Thymus (tissue), 11 donors: Measurements from ENCODE around the gene TIGIT. TPM values are rescaled to one million over a fixed set of nuclear protein-coding genes. Genes with fewer than 3 reads are reported as not detected.

Experiments
- DNase-seq, 9 donors: peaks; one replicate each; pipeline ENCODE4 v3.0.0-alpha.2; 2013; ENCODE audit warnings: low spot score in 9 of 9, low read depth in 6 of 9, missing footprints in 1 of 9
- H3K27ac ChIP-seq, 2 donors: one replicate each; pipeline ENCODE4 v1.5.1; 2013; ENCODE audit warnings: control low read depth in 1 of 2, low read depth in 1 of 2, low read length in 1 of 2, mild to moderate bottlenecking in 1 of 2, moderate library complexity in 1 of 2
- H3K27me3 ChIP-seq, 2 donors: one replicate each; pipeline ENCODE4 v1.5.1; 2013; ENCODE audit warnings: low read length in 1 of 2; ENCODE audit not compliant: control insufficient read depth in 2 of 2, insufficient read depth in 1 of 2
- H3K36me3 ChIP-seq, 2 donors: one replicate each; pipeline ENCODE4 v1.5.1; 2013; ENCODE audit warnings: low read length in 1 of 2, mild to moderate bottlenecking in 1 of 2, moderate library complexity in 1 of 2; ENCODE audit not compliant: control insufficient read depth in 2 of 2, insufficient read depth in 2 of 2
- H3K4me1 ChIP-seq, 2 donors: one replicate each; pipeline ENCODE4 v1.5.1; 2013; ENCODE audit warnings: low read length in 2 of 2; ENCODE audit not compliant: control insufficient read depth in 2 of 2, insufficient read depth in 2 of 2
- H3K4me3 ChIP-seq, 2 donors: one replicate each; pipeline ENCODE4 v1.5.1; 2013; ENCODE audit warnings: low read length in 2 of 2, control low read depth in 1 of 2, mild to moderate bottlenecking in 1 of 2
- H3K9me3 ChIP-seq, 2 donors: one replicate each; pipeline ENCODE4 v1.5.1; 2013; ENCODE audit warnings: low read length in 1 of 2, mild to moderate bottlenecking in 1 of 2; ENCODE audit not compliant: control insufficient read depth in 2 of 2, insufficient read depth in 1 of 2
- WGBS: extraction: QIAGEN DNeasy Blood & Tissue Kit; methylation state at CpG from one replicate; pipeline ENCODE4 v1.1.7; 2013; 5-methylcytosine and 5-hydroxymethylcytosine counted together
- polyA plus RNA-seq: library from polyadenylated mRNA; stranded (reverse); fragments of 200-250 nt; gene quantifications from one replicate; pipeline ENCODE4 v1.2.3, GENCODE V29; 2013
- total RNA-seq: library from RNA; stranded (reverse); fragments of 120-200 nt; gene quantifications from one replicate; pipeline ENCODE4 v1.2.4, GENCODE V29; 2013
- donor health status: healthy.

Gene TIGIT
- total and polyA plus RNA-seq, 2 donors = 5.8 to 7.1 TPM

GRCh38 chr3:114356066-114356465 is 62.2 kb downstream of the TIGIT start:
- H3K4me3 ChIP-seq = no peak overlapping the region
- WGBS = 95% methylated on average over 4 of the region's 4 CpGs
- no peak for DNase-seq

GRCh38 chr3:114356525-114356924 is 62.7 kb downstream of the TIGIT start:
- Histone ChIP-seq H3K9me3 (peaks cover 0 to 4% of the 10 kb centered on the region in 2 donors), H3K4me3 (no peak overlapping the region), H3K4me1 (no peaks in the 10 kb centered on the region), H3K36me3 (no peaks in the 10 kb centered on the region), H3K27me3 (no peaks in the 10 kb centered on the region), H3K27ac (no peak overlapping the region)
- WGBS = 98% methylated on average over 1 of the region's 1 CpG
- no peak for DNase-seq

More at GRCh38 chr3:114356066-114356465, 62.2 kb downstream of the TIGIT start:
- H3K9me3 ChIP-seq = peaks cover 0 to 9% of the 10 kb centered on the region in 2 donors
- H3K36me3 ChIP-seq = no peaks in the 10 kb centered on the region
- H3K27ac ChIP-seq = no peak overlapping the region
- no peaks in the 10 kb centered on the region for H3K27me3 ChIP-seq
- H3K4me1 ChIP-seq = no peaks in the 10 kb centered on the region

Other genes with a start within 250 kb of the TIGIT start
- 2.5 TPM for gene CCDC191, start 237.5 kb upstream of the TIGIT start, total RNA-seq
- gene CCDC191, start 237.5 kb upstream of the TIGIT start, polyA plus RNA-seq = 7.3 TPM
- 14.3 TPM for gene QTRT2, start 237.3 kb upstream of the TIGIT start, total RNA-seq
- gene QTRT2, start 237.3 kb upstream of the TIGIT start, polyA plus RNA-seq = 9.0 TPM
- not detected for gene DRD3, start 115.0 kb upstream of the TIGIT start, total RNA-seq
- gene DRD3, start 115.0 kb upstream of the TIGIT start, polyA plus RNA-seq = 0.05 TPM
- 0.09 TPM for gene ZNF80, start 56.5 kb upstream of the TIGIT start, total RNA-seq
- gene ZNF80, start 56.5 kb upstream of the TIGIT start, polyA plus RNA-seq = 0.23 TPM